ENCODE data around the gene OR4E1.

The OR4E1 gene

GRCh38 chr14:21626491-21627230 is 47.0 kb downstream of the OR4E1 start:
- TF ChIP-seq, protein P1, sequence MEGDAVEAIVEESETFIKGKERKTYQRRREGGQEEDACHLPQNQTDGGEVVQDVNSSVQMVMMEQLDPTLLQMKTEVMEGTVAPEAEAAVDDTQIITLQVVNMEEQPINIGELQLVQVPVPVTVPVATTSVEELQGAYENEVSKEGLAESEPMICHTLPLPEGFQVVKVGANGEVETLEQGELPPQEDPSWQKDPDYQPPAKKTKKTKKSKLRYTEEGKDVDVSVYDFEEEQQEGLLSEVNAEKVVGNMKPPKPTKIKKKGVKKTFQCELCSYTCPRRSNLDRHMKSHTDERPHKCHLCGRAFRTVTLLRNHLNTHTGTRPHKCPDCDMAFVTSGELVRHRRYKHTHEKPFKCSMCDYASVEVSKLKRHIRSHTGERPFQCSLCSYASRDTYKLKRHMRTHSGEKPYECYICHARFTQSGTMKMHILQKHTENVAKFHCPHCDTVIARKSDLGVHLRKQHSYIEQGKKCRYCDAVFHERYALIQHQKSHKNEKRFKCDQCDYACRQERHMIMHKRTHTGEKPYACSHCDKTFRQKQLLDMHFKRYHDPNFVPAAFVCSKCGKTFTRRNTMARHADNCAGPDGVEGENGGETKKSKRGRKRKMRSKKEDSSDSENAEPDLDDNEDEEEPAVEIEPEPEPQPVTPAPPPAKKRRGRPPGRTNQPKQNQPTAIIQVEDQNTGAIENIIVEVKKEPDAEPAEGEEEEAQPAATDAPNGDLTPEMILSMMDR (conservative IDR thresholded peaks at IDR 0.05), result no peak
- TF ChIP-seq ZFX (IDR thresholded peaks at IDR 0.05), result no peak
- H3K27ac ChIP-seq, result no peak overlapping the region

All from C4-2B (cell line).